Body of pancreas (tissue), 4 donors: ENCODE data around the gene RANBP10.

Experiments
- POLR2A ChIP-seq, 3 donors: fragments of 450-650 bp; IDR thresholded peaks; one replicate each; pipeline ENCODE4 v1.6.1; 2016; ENCODE audit warnings: antibody characterized with exemption in 3 of 3, mild to moderate bottlenecking in 2 of 3
- TF ChIP-seq, protein P1 (sequence below), 7 experiments: fragments of 450-650 bp in 4 of 7; fragments of 200-600 bp in 3 of 7; sonication (generic) in 3 of 7; IDR thresholded peaks; one replicate each; pipeline ENCODE4 v1.5.1; 2016 to 2019; ENCODE audit warnings: antibody characterized with exemption in 7 of 7

DNA sequence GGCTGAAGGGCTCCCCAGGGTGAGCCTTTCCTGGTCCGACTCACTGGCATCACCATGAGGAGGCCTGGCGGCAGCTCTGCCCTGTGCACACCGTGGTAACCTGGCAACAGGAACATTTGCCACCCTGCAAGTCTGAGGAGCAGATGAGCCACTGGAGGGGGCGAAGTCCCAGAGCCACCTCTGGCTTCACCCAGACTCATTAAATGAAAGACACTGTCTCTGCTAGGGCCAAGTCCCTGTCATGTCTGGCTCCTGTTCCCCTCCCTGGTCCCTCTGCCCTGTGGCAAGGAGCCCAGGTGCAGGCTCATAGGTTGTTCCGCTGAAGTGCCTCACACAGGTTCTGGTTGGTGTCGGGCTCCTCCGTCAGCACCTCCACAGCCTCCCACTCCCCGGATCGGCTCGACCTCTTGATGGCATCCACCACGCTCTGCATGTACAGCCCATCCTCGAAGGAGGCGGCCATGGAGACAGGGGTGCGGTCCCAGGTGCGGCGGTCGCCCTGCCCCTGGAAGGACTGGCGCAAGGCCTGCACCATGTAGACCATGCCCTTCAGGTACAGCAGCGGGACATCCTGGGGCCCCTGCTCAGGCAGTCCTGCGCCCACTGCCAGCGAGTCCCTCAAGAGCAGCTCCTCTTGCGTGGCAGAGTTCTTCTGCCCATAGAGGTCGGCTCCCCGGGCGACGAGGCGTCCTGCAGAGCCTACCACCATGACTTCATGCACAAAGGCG lies 131.3 kb downstream of the RANBP10 start:
- TF ChIP-seq, protein P1, sequence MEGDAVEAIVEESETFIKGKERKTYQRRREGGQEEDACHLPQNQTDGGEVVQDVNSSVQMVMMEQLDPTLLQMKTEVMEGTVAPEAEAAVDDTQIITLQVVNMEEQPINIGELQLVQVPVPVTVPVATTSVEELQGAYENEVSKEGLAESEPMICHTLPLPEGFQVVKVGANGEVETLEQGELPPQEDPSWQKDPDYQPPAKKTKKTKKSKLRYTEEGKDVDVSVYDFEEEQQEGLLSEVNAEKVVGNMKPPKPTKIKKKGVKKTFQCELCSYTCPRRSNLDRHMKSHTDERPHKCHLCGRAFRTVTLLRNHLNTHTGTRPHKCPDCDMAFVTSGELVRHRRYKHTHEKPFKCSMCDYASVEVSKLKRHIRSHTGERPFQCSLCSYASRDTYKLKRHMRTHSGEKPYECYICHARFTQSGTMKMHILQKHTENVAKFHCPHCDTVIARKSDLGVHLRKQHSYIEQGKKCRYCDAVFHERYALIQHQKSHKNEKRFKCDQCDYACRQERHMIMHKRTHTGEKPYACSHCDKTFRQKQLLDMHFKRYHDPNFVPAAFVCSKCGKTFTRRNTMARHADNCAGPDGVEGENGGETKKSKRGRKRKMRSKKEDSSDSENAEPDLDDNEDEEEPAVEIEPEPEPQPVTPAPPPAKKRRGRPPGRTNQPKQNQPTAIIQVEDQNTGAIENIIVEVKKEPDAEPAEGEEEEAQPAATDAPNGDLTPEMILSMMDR (IDR thresholded peaks at IDR 0.05), result no peak
- TF ChIP-seq POLR2A (IDR thresholded peaks at IDR 0.05), result no peak
